Karpas-422 (cell line): Measurements from ENCODE around the gene LINC01488. TPM values are rescaled to one million over a fixed set of nuclear protein-coding genes. Genes with fewer than 3 reads are reported as not detected.

Experiments
- DNase-seq: peaks from one replicate; pipeline ENCODE4 v3.0.0-alpha.2; 2015
- H2AFZ ChIP-seq: fragments of 200-600 bp; sonication (generic); 2 replicates; pipeline ENCODE4 v1.6.1; 2014; ENCODE audit warnings: antibody characterized with exemption, low read length, mixed read lengths
- H3K27ac ChIP-seq: fragments of 200-600 bp; sonication (generic); 2 replicates; pipeline ENCODE4 v1.5.1; 2014; ENCODE audit warnings: mild to moderate bottlenecking, low read length, moderate library complexity
- H3K27me3 ChIP-seq: fragments of 200-600 bp; sonication (generic); 2 replicates; pipeline ENCODE4 v1.6.1; 2014; ENCODE audit warnings: low read length, mixed read lengths
- H3K36me3 ChIP-seq: fragments of 200-600 bp; sonication (generic); 2 replicates; pipeline ENCODE4 v1.6.1; 2014; ENCODE audit warnings: low read length, mixed read lengths; ENCODE audit not compliant: insufficient read depth
- H3K4me1 ChIP-seq: fragments of 200-600 bp; sonication (generic); 2 replicates; pipeline ENCODE4 v1.6.1; 2014; ENCODE audit warnings: mild to moderate bottlenecking, low read length, mixed read lengths
- H3K4me2 ChIP-seq: fragments of 200-600 bp; sonication (generic); 2 replicates; pipeline ENCODE4 v1.6.1; 2014; ENCODE audit warnings: low read length, low read depth, mild to moderate bottlenecking; ENCODE audit not compliant: poor library complexity, severe bottlenecking
- H3K4me3 ChIP-seq: fragments of 200-600 bp; sonication (generic); 2 replicates; pipeline ENCODE4 v1.5.1; 2014; ENCODE audit warnings: mild to moderate bottlenecking, antibody characterized with exemption, low read length, mixed read lengths
- H3K79me2 ChIP-seq: fragments of 200-600 bp; sonication (generic); 2 replicates; pipeline ENCODE4 v1.6.1; 2014; ENCODE audit warnings: mild to moderate bottlenecking, low read length, mixed read lengths
- H3K9ac ChIP-seq: fragments of 200-600 bp; sonication (generic); 2 replicates; pipeline ENCODE4 v1.6.0; 2014; ENCODE audit warnings: low read length
- H3K9me2 ChIP-seq: fragments of 200-600 bp; sonication (generic), shearing (Covaris generic); replicated peaks from 2 replicates; pipeline ENCODE4 v1.6.0; 2014; ENCODE audit warnings: mild to moderate bottlenecking, low read length, moderate library complexity; ENCODE audit not compliant: insufficient read depth
- H3K9me3 ChIP-seq: fragments of 300-700, 200-600 bp; sonication (generic); 2 replicates; pipeline ENCODE4 v1.6.1; 2014; ENCODE audit warnings: low read length, mixed read lengths
- H4K20me1 ChIP-seq: fragments of 200-600 bp; sonication (generic); 2 replicates; pipeline ENCODE4 v1.6.1; 2014; ENCODE audit warnings: mild to moderate bottlenecking, antibody characterized with exemption, low read length, low read depth; ENCODE audit not compliant: insufficient read depth
- total RNA-seq: library from RNA; depleted of rRNA; stranded (reverse); fragments of >200 nt; shearing (Covaris generic); gene quantifications from 2 replicates; pipeline ENCODE4 v1.2.3, GENCODE V29; 2014; ENCODE audit warnings: low replicate concordance

Gene LINC01488
- total RNA-seq, 1 experiment from 2014 or later: not detected

DNA sequence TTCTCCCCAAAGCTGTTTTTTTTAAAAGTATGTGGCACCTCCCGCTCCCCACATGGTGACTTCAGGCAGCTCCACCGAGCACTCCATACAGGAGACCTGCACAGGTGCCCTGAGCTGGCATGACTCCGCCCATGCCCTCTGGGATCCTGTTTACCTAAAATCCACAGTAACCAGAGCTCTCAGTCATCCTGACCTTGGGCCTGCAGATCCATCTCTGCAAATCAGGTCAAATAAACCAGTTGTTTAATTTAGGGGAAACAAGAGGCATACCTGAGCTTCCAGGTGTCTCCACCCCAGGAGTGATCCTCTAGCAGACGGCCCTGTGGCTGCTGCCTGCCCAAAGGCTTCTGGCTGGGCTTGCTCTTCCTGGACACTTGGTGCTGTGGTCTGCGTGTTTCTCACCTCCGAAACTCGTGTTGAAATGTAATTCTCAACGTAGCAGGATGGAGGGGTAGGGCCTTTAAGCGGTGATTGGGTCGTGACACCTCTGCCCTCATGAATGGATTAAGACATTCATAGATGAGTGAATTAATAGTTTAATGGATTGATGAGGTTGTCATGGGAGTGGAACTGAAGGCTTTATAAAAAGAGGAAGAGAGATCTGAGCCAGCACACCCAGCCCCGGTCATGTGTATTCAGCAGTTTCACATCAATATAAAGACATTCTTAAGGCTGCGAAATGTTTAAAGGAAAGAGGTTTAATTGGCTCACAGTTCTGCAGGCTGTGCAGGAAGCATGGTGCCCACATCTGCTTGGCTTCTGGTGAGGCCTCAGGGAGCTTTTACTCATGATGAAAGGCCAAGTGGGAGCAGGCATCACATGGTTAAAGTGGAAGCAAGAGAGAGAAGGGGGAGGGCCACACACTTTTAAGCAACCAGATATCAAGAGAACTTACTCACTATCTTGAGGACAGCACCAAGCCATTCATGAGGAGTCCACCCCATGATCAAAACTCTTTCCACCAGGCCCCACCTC, 34.1 kb downstream of the LINC01488 start:
- Histone ChIP-seq H3K27ac (no peak overlapping the region), H4K20me1 (no peaks in the 10 kb centered on the region), H3K27me3 (peaks cover 2% of the 10 kb centered on the region; the same call in 1 of the 2 replicates), H3K36me3 (no peaks in the 10 kb centered on the region), H3K9me3 (no peaks in the 10 kb centered on the region; the same call in 1 of the 2 replicates), H3K9ac (no peak overlapping the region), H3K4me3 (no peak overlapping the region), H3K4me1 (no peaks in the 10 kb centered on the region), H2AFZ (no peak overlapping the region), H3K79me2 (no peaks in the 10 kb centered on the region), H3K4me2 (no peak overlapping the region), H3K9me2 (no peaks in the 10 kb centered on the region)
- DNase-seq: no peak

DNA sequence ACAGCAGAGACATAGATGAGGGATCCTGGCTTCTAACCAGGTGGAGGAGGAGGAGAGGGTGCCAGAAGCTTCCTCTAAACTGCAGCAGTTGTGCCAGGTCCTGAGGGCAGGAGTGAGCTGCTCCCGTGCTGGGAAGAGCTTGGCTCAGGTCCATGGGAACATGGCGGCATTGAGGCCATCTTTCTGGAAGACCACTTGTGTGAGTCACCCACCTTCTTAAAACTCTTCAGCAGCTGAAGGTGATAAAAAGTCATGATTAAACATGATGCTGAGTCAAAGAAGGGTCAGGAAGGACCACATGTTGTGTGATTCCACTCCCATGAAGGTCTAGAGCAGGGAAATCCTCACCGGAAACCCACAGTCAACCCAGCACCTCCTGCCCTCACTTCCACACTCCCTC, 35.1 kb downstream of the LINC01488 start:
- H3K79me2 ChIP-seq: no peaks in the 10 kb centered on the region
- no peaks in the 10 kb centered on the region for H3K4me1 ChIP-seq
- no peak overlapping the region for H3K9ac ChIP-seq
- no peak for DNase-seq
- H3K27ac ChIP-seq: no peak overlapping the region
- no peaks in the 10 kb centered on the region for H4K20me1 ChIP-seq
- H3K9me3 ChIP-seq: no peaks in the 10 kb centered on the region; the same call in 1 of the 2 replicates
- no peak overlapping the region for H3K4me3 ChIP-seq
- peaks cover 2% of the 10 kb centered on the region; the same call in 1 of the 2 replicates for H3K27me3 ChIP-seq
- H3K9me2 ChIP-seq: no peaks in the 10 kb centered on the region
- H3K36me3 ChIP-seq: no peaks in the 10 kb centered on the region
- no peak overlapping the region for H2AFZ ChIP-seq
- H3K4me2 ChIP-seq: no peak overlapping the region

GRCh38 chr11:69518081-69518950, 36.9 kb downstream of the LINC01488 start:
- no peak for DNase-seq
- Histone ChIP-seq H3K9me2 (no peaks in the 10 kb centered on the region), H3K27ac (no peak overlapping the region), H3K79me2 (no peaks in the 10 kb centered on the region), H2AFZ (no peak overlapping the region), H3K9me3 (no peaks in the 10 kb centered on the region; the same call in 1 of the 2 replicates), H3K27me3 (peaks cover 2% of the 10 kb centered on the region; the same call in 1 of the 2 replicates), H3K4me3 (no peak overlapping the region), H3K4me1 (no peaks in the 10 kb centered on the region), H3K4me2 (no peak overlapping the region), H4K20me1 (no peaks in the 10 kb centered on the region), H3K9ac (no peak overlapping the region), H3K36me3 (no peaks in the 10 kb centered on the region)

DNA sequence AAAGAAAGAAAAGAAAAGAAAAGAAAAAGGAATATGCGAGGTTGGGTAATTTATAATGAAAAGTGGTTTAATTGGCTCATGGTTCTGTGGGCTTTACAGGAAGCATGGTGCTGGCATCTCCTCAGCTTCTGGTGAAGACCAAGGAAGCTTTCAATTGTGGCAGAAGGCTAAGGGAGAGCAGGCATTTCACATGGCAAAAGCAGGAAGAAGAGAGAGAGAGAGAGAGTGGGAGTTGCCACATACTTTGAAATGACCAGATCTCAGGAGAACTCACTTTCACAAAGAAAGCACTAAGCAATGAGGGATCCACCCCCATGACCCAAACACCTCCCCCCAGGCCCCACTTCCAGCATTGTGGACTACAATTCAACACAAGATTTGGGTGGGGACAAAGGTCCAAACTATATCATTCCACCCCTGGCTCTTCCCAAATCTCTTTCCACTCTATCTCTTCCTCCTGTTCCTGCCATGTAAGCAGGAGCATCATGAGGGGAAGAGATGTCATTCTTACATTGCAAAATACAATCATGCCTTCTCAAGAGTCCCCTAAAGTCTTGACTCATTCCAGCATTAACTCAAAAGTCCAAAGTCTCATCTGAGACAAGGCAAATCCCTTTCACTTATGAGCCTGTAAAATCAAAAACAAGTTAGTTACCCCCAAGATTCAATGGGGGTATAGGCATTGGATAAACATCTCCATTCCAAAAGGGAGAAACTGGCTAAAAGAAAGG, 38.9 kb downstream of the LINC01488 start:
- no peaks in the 10 kb centered on the region for H3K79me2 ChIP-seq
- H3K4me1 ChIP-seq: no peaks in the 10 kb centered on the region
- DNase-seq: no peak
- H3K4me3 ChIP-seq: no peak overlapping the region
- H3K9ac ChIP-seq: no peak overlapping the region
- H3K36me3 ChIP-seq: no peaks in the 10 kb centered on the region
- no peaks in the 10 kb centered on the region for H4K20me1 ChIP-seq
- no peak overlapping the region for H2AFZ ChIP-seq
- H3K27me3 ChIP-seq: peaks cover 2% of the 10 kb centered on the region; the same call in 1 of the 2 replicates
- no peak overlapping the region for H3K27ac ChIP-seq
- H3K4me2 ChIP-seq: no peak overlapping the region
- H3K9me3 ChIP-seq: no peaks in the 10 kb centered on the region; the same call in 1 of the 2 replicates
- H3K9me2 ChIP-seq: no peaks in the 10 kb centered on the region

- H3K9me2 ChIP-seq: no peaks in the 10 kb centered on the region
- H3K4me3 ChIP-seq: no peak overlapping the region
- no peaks in the 10 kb centered on the region for H3K79me2 ChIP-seq
- peaks cover 2% of the 10 kb centered on the region; the same call in 1 of the 2 replicates for H3K27me3 ChIP-seq
- no peak overlapping the region for H3K27ac ChIP-seq
- no peaks in the 10 kb centered on the region for H4K20me1 ChIP-seq
- no peak for DNase-seq
- no peak overlapping the region for H2AFZ ChIP-seq
- no peaks in the 10 kb centered on the region for H3K4me1 ChIP-seq
- no peaks in the 10 kb centered on the region; the same call in 1 of the 2 replicates for H3K9me3 ChIP-seq
- H3K36me3 ChIP-seq: no peaks in the 10 kb centered on the region
- no peak overlapping the region for H3K4me2 ChIP-seq
- H3K9ac ChIP-seq: no peak overlapping the region
Measured at GRCh38 chr11:69521457-69521856, 40.0 kb downstream of the LINC01488 start.

DNA sequence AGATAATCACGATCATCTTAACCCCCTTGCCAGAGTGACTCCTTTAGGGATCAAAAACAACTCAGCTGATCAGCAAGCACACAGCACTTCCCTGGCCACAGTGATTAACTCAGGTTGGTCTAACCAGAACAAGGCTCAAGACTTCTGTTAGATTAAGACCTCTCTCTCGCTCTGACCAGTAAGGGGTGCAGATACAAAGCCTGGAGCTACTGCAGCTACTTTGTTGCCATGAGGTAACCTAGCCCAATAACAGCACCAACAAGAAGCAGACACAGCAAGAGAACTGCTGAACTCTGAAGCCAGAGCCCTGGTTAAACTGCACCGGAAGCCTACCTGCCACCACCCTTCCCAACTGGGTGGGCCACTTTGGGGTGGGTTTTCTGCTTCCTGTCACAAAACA, 42.0 kb downstream of the LINC01488 start:
- Histone ChIP-seq H3K79me2 (no peaks in the 10 kb centered on the region), H3K36me3 (no peaks in the 10 kb centered on the region), H3K4me2 (no peak overlapping the region), H3K4me1 (no peaks in the 10 kb centered on the region), H3K27ac (no peak overlapping the region), H3K27me3 (0 out of 2 replicates have a peak, but pooled peaks cover 2% of the 10 kb centered on the region), H3K9me2 (no peaks in the 10 kb centered on the region), H3K9me3 (no peaks in the 10 kb centered on the region), H3K4me3 (no peak overlapping the region), H2AFZ (no peak overlapping the region), H3K9ac (no peak overlapping the region), H4K20me1 (no peaks in the 10 kb centered on the region)
- DNase-seq: no peak

DNA sequence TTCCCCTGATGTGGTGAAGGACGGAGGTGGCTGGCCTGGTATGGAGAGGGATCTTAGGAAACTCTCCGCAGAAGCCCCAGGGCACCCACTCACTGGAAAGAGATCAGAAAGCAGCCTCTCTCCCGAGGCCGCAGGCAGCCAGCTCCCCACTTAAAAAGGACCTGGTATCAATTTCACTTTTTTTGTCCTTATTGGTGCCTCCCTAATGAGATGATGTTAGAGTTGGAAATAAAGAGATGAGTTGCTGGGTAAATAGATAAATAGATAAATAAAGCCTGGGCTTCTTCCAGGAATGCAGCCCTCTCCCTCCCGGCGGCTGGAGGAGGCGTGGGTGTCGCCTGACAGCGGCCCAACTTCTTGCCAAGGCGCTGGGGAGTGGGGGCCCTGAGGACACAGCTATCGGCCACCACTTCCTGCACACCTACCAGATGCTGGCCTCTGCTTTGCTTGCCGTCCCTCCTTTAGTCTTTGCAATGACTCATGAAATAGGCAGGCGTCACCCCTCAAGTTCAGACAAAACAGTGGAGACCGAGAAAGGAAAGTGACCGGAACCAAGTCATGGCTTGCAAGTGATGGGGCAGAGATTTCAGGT, 42.9 kb downstream of the LINC01488 start:
- Histone ChIP-seq H3K4me2 (no peak overlapping the region), H3K27ac (no peak overlapping the region)

More for the DNA sequence above, 42.9 kb downstream of the LINC01488 start:
- H3K9ac ChIP-seq: no peak overlapping the region
- H3K4me3 ChIP-seq: no peak overlapping the region
- H3K9me3 ChIP-seq: no peaks in the 10 kb centered on the region
- H3K36me3 ChIP-seq: no peaks in the 10 kb centered on the region
- H3K4me1 ChIP-seq: no peaks in the 10 kb centered on the region
- no peak overlapping the region for H2AFZ ChIP-seq
- no peaks in the 10 kb centered on the region for H4K20me1 ChIP-seq
- no peaks in the 10 kb centered on the region for H3K27me3 ChIP-seq
- no peaks in the 10 kb centered on the region for H3K9me2 ChIP-seq
- H3K79me2 ChIP-seq: no peaks in the 10 kb centered on the region
- DNase-seq: no peak
